ENCODE data around the gene STXBP6. TPM values are rescaled to one million over a fixed set of nuclear protein-coding genes. Genes with fewer than 3 reads are reported as not detected.
A peak's percentile ranks its signal among the peaks of the same experiment; 100 is the strongest.

The STXBP6 gene
- total and polyA plus RNA-seq, 2 of the 13 experiments (the other 11 are each of a cell fraction or from before 2014, with no cell fraction given) = 35.3 to 42.8 TPM

DNA sequence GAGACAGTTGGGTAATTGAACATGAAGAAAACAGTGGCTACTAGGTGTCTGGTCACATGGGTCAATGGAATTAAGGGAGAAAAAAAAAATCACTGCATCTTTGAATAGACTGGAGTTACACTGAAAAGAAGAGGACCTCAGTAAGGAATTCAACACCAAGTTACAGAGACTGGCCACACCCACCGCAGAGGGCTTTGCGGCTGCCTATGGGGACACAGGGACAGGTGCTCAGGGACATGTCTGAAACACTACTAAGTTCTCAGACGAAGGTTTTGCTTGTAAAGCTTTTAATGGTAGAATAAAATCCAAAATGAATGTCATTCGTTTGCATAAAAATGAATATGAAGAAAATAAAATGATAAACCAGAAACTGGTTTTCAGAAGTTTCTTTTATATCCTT is 93.8 kb downstream of the STXBP6 start:
- ChIA-PET CTCF (ENCODE audit: low intra/inter-chr PET ratio, low total read pairs) (no interaction called here), POLR2A (no interaction called here)
- Histone ChIP-seq H3K4me1 (ENCODE audit: insufficient read depth, low read length) (peaks cover 30% of the 10 kb centered on the region), H3K36me3 (replicated peaks in 1 of 2; ENCODE audit: control insufficient read depth in 1 of 2, insufficient read depth in 2 of 2, low read length in 2 of 2) (no peaks in the 10 kb centered on the region), H3K9ac (ENCODE audit: insufficient read depth, low read depth, low read length) (no peak overlapping the region), H4K20me1 (ENCODE audit: insufficient read depth, low read length) (no peaks in the 10 kb centered on the region), H3K4me2 (ENCODE audit: low read depth, low read length) (no peak overlapping the region), H3K79me2 (ENCODE audit: insufficient read depth, low read length) (no peaks in the 10 kb centered on the region), H3K27ac (ENCODE audit: extremely low read length, insufficient read depth, low read length) (no peak overlapping the region), H3K9me3 (ENCODE audit: low read length) (no peaks in the 10 kb centered on the region), H2AFZ (ENCODE audit: low read length) (no peak overlapping the region), H3K27me3 (ENCODE audit: control insufficient read depth in 1 of 2, insufficient read depth in 2 of 2, low read length in 2 of 2) (no peaks in the 10 kb centered on the region), H3K4me3 (replicated peaks in 1 of 3; ENCODE audit: insufficient read depth in 1 of 3, low read depth in 2 of 3, low read length in 3 of 3) (no peak overlapping the region)
- TF ChIP-seq ZKSCAN5 (CRISPR knock-in tag; IDR thresholded peaks at IDR 0.05) (no peak), NFYB (CRISPR knock-in tag; IDR thresholded peaks at IDR 0.05) (no peak), ZNF441 (CRISPR knock-in tag; IDR thresholded peaks at IDR 0.05; ENCODE audit: borderline replicate concordance) (no peak), ZFY (CRISPR knock-in tag; IDR thresholded peaks at IDR 0.05) (no peak), ATF3 (CRISPR knock-in tag; IDR thresholded peaks at IDR 0.05) (no peak)
- in situ Hi-C loops (cut with HindIII; ENCODE audit: extremely low pct_ligation_motif_present, low pct_unique_long_range_greater_than_20kb) (no loop called here), intact Hi-C loops (cut with micrococcal nuclease; ENCODE audit: unreplicated experiment) (no loop called here)
- DNase-seq (ENCODE audit: low spot score) = no peak
- WGBS (ENCODE audit: low lambda C conversion rate) = 84% methylated on average over 4 of the region's 4 CpGs
- no peak for ATAC-seq
- no TSS peak for BruUV-seq (replicated peaks)
- FAIRE-seq = no peak

- WGBS (ENCODE audit: low lambda C conversion rate) = 93% methylated on average over 2 of the region's 2 CpGs
- intact Hi-C loops (cut with micrococcal nuclease; ENCODE audit: unreplicated experiment) (loop anchor here (5.0 kb wide), 1 partner anchor 217 kb away; no protein-coding TSS in a partner anchor), in situ Hi-C loops (cut with HindIII; ENCODE audit: extremely low pct_ligation_motif_present, low pct_unique_long_range_greater_than_20kb) (no loop called here)
- no peak for TF ChIP-seq CERS6 (CRISPR knock-in tag; IDR thresholded peaks at IDR 0.05)
- 0 out of 2 replicates have a peak, but pooled peaks have one; percentile 35 for TF ChIP-seq ZNF737 (CRISPR knock-in tag; IDR thresholded peaks at IDR 0.05; ENCODE audit: borderline replicate concordance)
- no peak overlapping the region for H3K27ac ChIP-seq (ENCODE audit: extremely low read length, insufficient read depth, low read length)
- no peak overlapping the region for H2AFZ ChIP-seq (ENCODE audit: low read length)
- FAIRE-seq (no peak), ATAC-seq (no peak), DNase-seq (ENCODE audit: low spot score) (no peak)
- H3K9me3 ChIP-seq (ENCODE audit: low read length) = no peaks in the 10 kb centered on the region
- ChIA-PET CTCF (ENCODE audit: low intra/inter-chr PET ratio, low total read pairs) (no interaction called here), POLR2A (interaction anchor here (1.0 to 1.2 kb wide), 2 partner anchors 24 to 136 kb away, joined by 4 to 6 read pairs; no protein-coding TSS in a partner anchor)
- H3K4me1 ChIP-seq (ENCODE audit: insufficient read depth, low read length) = peaks cover 15% of the 10 kb centered on the region
- H3K79me2 ChIP-seq (ENCODE audit: insufficient read depth, low read length) = no peaks in the 10 kb centered on the region
- no peak overlapping the region for H3K4me2 ChIP-seq (ENCODE audit: low read depth, low read length)
- H3K9ac ChIP-seq (ENCODE audit: insufficient read depth, low read depth, low read length) = no peak overlapping the region
- no peak overlapping the region for H3K4me3 ChIP-seq (replicated peaks in 1 of 3; ENCODE audit: insufficient read depth in 1 of 3, low read depth in 2 of 3, low read length in 3 of 3)
- no TSS peak for BruUV-seq (replicated peaks)
- no peaks in the 10 kb centered on the region for H3K36me3 ChIP-seq (replicated peaks in 1 of 2; ENCODE audit: control insufficient read depth in 1 of 2, insufficient read depth in 2 of 2, low read length in 2 of 2)
- no peaks in the 10 kb centered on the region for H3K27me3 ChIP-seq (ENCODE audit: control insufficient read depth in 1 of 2, insufficient read depth in 2 of 2, low read length in 2 of 2)
- no peaks in the 10 kb centered on the region for H4K20me1 ChIP-seq (ENCODE audit: insufficient read depth, low read length)
Observed at GRCh38 chr14:24954700-24955037, 95.3 kb downstream of the STXBP6 start.

Data from HepG2 (cell line).